Measurements from ENCODE around the gene NPIPB8.

- no peak for TF ChIP-seq POLR2A (IDR thresholded peaks at IDR 0.05)
- TF ChIP-seq POLR2AphosphoS5 (IDR thresholded peaks at IDR 0.05): no peak
- no peak for TF ChIP-seq CTCF (IDR thresholded peaks at IDR 0.05)
- no peak for TF ChIP-seq EP300 (IDR thresholded peaks at IDR 0.05)
Observed at GRCh38 chr16:28607116-28607623, 30.7 kb upstream of the NPIPB8 start.
